Measurements from ENCODE around the gene EFNB2.

DNA sequence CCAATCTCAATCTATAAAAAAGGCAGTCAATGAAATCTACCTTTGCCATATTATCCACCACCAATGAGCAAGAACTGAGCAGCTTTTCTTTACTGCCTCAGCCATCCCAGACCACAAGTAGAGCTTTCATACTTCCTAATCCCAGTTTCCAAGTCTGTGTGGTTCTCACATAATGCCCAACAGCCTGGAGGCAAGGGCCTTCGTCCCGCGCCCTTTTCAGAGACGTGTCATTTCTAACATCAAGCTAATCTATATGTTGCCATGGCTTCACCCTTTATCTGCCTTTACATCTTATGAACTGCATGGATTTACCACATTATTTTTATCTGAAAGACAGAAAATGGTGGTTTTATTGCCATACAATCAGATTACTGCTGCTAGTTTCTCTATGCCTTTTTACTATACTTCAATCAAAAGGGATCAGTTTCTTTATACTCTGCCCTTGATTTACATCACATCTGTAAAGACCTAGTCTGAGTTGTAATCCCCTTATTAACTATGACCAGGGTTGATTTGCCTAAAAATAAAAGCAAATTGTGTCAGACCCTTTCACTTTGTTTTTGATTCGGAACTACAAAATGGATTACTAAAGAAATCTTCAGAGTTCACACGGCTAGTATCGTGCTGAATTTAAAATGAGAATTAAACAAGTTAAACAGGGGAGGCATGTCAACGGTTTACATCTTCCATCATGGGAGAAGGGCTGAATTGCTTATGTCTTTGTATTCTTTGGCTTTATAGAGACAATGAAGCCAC, 5.9 kb downstream of the EFNB2 start:
- no peak for TF ChIP-seq CTCF (tag by site-specific recombination; IDR thresholded peaks at IDR 0.05)
- TF ChIP-seq, protein P1, sequence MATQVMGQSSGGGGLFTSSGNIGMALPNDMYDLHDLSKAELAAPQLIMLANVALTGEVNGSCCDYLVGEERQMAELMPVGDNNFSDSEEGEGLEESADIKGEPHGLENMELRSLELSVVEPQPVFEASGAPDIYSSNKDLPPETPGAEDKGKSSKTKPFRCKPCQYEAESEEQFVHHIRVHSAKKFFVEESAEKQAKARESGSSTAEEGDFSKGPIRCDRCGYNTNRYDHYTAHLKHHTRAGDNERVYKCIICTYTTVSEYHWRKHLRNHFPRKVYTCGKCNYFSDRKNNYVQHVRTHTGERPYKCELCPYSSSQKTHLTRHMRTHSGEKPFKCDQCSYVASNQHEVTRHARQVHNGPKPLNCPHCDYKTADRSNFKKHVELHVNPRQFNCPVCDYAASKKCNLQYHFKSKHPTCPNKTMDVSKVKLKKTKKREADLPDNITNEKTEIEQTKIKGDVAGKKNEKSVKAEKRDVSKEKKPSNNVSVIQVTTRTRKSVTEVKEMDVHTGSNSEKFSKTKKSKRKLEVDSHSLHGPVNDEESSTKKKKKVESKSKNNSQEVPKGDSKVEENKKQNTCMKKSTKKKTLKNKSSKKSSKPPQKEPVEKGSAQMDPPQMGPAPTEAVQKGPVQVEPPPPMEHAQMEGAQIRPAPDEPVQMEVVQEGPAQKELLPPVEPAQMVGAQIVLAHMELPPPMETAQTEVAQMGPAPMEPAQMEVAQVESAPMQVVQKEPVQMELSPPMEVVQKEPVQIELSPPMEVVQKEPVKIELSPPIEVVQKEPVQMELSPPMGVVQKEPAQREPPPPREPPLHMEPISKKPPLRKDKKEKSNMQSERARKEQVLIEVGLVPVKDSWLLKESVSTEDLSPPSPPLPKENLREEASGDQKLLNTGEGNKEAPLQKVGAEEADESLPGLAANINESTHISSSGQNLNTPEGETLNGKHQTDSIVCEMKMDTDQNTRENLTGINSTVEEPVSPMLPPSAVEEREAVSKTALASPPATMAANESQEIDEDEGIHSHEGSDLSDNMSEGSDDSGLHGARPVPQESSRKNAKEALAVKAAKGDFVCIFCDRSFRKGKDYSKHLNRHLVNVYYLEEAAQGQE (tag by site-specific recombination; IDR thresholded peaks at IDR 0.05) = no peak
- TF ChIP-seq ZFP37 (tag by site-specific recombination; IDR thresholded peaks at IDR 0.05) = no peak
- TF ChIP-seq BCL11A (tag by site-specific recombination; IDR thresholded peaks at IDR 0.05; ENCODE audit: low read depth) = no peak
- no peak for TF ChIP-seq ZNF704 (tag by site-specific recombination; IDR thresholded peaks at IDR 0.05)
- TF ChIP-seq ZNF529 (tag by site-specific recombination; IDR thresholded peaks at IDR 0.05; ENCODE audit: insufficient replicate concordance) = no peak
- no peak for TF ChIP-seq ZNF473 (tag by site-specific recombination; IDR thresholded peaks at IDR 0.05)
- no peak for TF ChIP-seq ZNF266 (tag by site-specific recombination; IDR thresholded peaks at IDR 0.05; ENCODE audit: low read depth)
- no peak for TF ChIP-seq ZNF585B (tag by site-specific recombination; IDR thresholded peaks at IDR 0.05)
